AG08395 (cell line): Measurements from ENCODE around the gene OR7G3.

Experiments used
- DNase-seq: peaks from one replicate; pipeline ENCODE4 v3.0.0; 2012; ENCODE audit warnings: mixed read lengths, low spot score

The OR7G3 gene

GRCh38 chr19:9126900-9127405 is at the start of gene OR7G3:
Gene OR7G3 (minus strand): TSS chr19:9126950. CDS start chr19:9126950, 0 bp downstream.
- no peak for DNase-seq

- DNase-seq: no peak
Observed at GRCh38 chr19:9175326-9175725, 48.6 kb upstream of the OR7G3 start.

GRCh38 chr19:9171393-9171991 is 44.7 kb upstream of the OR7G3 start:
- DNase-seq: no peak

- no peak for DNase-seq
Observed at GRCh38 chr19:9166846-9167245, 40.1 kb upstream of the OR7G3 start.

GRCh38 chr19:9165261-9165660 is 38.5 kb upstream of the OR7G3 start:
- DNase-seq: no peak

- DNase-seq: no peak
Observed at GRCh38 chr19:9161427-9161826, 34.7 kb upstream of the OR7G3 start.

- DNase-seq: no peak
Observed at GRCh38 chr19:9159891-9160290, 33.1 kb upstream of the OR7G3 start.

- no peak for DNase-seq
Observed at GRCh38 chr19:9156304-9156703, 29.6 kb upstream of the OR7G3 start.

GRCh38 chr19:9155591-9155990 is 28.8 kb upstream of the OR7G3 start:
- no peak for DNase-seq

- no peak for DNase-seq
Observed at GRCh38 chr19:9151367-9151766, 24.6 kb upstream of the OR7G3 start.

GRCh38 chr19:9150650-9151049 is 23.9 kb upstream of the OR7G3 start:
- DNase-seq: no peak

GRCh38 chr19:9149997-9150396 is 23.2 kb upstream of the OR7G3 start:
- no peak for DNase-seq

GRCh38 chr19:9148697-9149096 is 21.9 kb upstream of the OR7G3 start:
- no peak for DNase-seq

- no peak for DNase-seq
Observed at GRCh38 chr19:9146882-9147281, 20.1 kb upstream of the OR7G3 start.

GRCh38 chr19:9144920-9145319 is 18.2 kb upstream of the OR7G3 start:
- DNase-seq: no peak

GRCh38 chr19:9140159-9140874 is 13.6 kb upstream of the OR7G3 start, which contains the start of gene ZNF317:
Gene ZNF317 (plus strand): TSS chr19:9140397. CDS start chr19:9156017, 15,620 bp downstream.
- DNase-seq: peak; percentile 93

GRCh38 chr19:9139609-9140158 is 12.9 kb upstream of the OR7G3 start:
- no peak for DNase-seq

- DNase-seq: no peak
Observed at GRCh38 chr19:9132422-9132821, 5.7 kb upstream of the OR7G3 start.

GRCh38 chr19:9130965-9131364 is 4.2 kb upstream of the OR7G3 start:
- DNase-seq: no peak

GRCh38 chr19:9128171-9128570 is 1.4 kb upstream of the OR7G3 start:
- no peak for DNase-seq

GRCh38 chr19:9116547-9116946 is 10.2 kb downstream of the OR7G3 start:
- DNase-seq: no peak

GRCh38 chr19:9115307-9115813 is 11.4 kb downstream of the OR7G3 start, which contains the start of gene OR7G1:
Gene OR7G1 (minus strand): TSS chr19:9115763. CDS start chr19:9115763, 0 bp downstream.
- DNase-seq: no peak

GRCh38 chr19:9109959-9110358 is 16.8 kb downstream of the OR7G3 start:
- DNase-seq: no peak
